Fibroblast of mammary gland (primary cell): ENCODE results near the gene RHOC.

Experiments used
- DNase-seq: peaks from one replicate; pipeline ENCODE4 v3.0.0-alpha.2; 2010; ENCODE audit warnings: low read depth
- H3K4me3 ChIP-seq: 2 replicates; pipeline ENCODE4 v1.5.1; 2011; ENCODE audit warnings: low read depth, mild to moderate bottlenecking, low read length, moderate library complexity; ENCODE audit not compliant: control insufficient read depth
- TF ChIP-seq, protein P1 (sequence below): conservative IDR thresholded peaks from 2 replicates; pipeline ENCODE4 v1.5.1; 2011; ENCODE audit warnings: low read depth, low read length, inconsistent platforms; ENCODE audit not compliant: control insufficient read depth, insufficient read depth

The RHOC gene

DNA sequence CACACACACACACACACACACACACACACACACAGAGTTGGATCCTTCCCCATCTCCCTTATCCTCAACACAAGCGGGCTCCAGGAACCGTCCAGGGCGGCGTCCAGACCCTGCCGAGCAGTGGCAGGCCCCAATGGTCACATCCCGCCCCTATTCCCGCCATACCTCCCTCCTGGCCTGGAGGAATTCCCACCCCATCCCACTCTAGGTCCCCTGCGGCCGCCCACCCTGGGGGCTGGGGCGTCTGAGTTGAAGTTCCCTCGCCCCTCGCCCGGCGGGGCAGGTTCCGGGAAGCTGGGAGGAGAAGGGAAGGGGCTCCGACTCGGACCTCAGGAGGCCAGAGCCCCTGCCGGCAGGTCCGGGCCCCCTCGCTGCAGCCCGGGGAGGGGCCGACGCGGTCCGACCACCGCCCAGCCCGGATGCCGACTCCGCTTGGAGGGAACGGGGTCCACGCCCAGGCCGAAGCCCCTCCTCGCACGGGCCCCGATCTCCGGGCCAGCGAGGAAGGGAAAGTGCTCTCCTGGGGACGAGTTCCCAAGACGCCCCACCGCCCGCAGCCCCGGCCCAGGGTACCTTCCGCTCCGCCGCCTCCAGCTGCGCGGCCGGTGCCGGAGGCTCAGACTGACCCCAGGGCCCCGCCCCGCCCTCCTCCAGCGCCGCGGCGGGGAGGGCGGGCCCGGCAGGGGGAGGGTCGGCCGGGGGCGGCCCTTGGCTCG is at the start of gene RHOC:
Gene RHOC (minus strand): TSS at position 623 of the 716 bp plus-strand sequence. CDS start 3,328 bp downstream, outside the sequence.
- peak; percentile 38 for DNase-seq
- TF ChIP-seq, protein P1, sequence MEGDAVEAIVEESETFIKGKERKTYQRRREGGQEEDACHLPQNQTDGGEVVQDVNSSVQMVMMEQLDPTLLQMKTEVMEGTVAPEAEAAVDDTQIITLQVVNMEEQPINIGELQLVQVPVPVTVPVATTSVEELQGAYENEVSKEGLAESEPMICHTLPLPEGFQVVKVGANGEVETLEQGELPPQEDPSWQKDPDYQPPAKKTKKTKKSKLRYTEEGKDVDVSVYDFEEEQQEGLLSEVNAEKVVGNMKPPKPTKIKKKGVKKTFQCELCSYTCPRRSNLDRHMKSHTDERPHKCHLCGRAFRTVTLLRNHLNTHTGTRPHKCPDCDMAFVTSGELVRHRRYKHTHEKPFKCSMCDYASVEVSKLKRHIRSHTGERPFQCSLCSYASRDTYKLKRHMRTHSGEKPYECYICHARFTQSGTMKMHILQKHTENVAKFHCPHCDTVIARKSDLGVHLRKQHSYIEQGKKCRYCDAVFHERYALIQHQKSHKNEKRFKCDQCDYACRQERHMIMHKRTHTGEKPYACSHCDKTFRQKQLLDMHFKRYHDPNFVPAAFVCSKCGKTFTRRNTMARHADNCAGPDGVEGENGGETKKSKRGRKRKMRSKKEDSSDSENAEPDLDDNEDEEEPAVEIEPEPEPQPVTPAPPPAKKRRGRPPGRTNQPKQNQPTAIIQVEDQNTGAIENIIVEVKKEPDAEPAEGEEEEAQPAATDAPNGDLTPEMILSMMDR, result no peak
- peak within 1 kb of the TSS; percentile 90 for H3K4me3 ChIP-seq

DNA sequence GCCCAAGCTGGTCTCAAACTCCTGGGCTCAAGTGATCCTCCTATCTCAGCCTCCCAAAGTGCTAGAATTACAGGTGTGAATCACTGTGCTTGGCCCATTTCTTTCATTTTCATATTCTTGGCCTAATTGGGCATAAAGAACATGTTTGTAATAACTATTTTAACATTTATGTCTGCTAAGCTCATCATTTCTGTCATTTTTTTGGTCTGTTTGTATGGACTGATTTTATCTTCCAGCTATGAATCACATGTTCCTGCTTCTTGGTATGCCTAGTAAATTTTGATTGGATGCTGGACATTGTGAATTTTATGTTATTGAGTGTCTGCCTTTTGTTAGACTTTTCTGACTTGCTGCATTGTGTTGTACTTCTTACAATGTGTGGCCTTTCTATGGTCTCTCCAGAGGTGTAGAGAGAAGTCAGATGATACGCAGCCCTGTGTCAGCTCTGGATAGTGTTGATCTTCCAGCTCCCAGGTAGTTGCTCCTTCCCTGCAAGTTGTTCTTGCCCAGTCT is 47.2 kb upstream of the RHOC start:
- TF ChIP-seq, protein P1, result no peak
- no peak for DNase-seq
- no peak overlapping the region for H3K4me3 ChIP-seq

DNA sequence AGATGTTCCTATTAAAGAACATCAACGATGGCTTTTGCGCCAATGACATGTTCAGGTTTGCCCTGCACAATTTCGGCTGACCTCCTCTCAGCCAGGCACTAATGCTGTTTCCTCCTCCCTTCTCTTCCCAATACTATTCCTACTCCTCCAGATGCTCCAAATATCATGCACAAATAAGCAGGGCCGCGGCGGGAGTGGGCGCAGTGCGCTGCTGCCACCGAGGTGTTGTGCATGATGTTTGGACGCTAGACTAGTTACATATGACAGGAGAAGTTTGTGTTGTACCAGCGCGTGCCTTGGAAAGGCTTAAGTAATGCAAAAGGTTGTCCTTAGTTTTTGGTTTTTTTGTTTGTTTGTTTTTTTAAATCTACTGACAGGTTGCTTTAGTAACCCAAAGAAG is 41.5 kb upstream of the RHOC start:
- H3K4me3 ChIP-seq, result no peak overlapping the region
- TF ChIP-seq, protein P1, result no peak
- DNase-seq, result no peak

DNA sequence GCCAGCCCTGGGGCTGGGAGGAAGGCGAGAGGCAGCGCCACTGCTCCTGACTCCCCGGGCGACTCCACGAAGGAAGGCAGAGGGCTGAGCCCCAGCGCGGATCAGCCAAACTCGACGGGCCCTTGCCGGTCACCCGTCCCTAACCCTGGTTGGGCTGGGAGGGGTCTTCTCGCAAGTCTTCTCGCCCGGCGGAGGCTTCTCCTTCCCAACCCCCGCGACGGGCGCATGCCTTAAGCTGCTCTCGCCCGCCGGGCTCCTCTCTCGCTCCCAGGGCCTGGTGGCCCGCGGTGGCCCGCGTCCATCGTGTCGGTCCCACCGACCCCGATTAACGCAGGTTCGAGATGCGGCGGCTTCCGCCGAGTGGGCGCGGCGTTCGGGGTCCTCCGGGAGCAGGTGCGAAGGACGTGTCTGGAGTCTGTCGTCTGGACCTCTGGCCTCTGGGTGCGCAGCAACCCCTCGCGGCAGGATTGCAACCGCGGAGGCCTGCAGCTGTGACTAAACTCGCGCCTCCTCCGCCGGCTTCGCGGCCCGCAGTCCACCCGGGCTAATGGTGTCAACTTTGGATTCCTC is 37.2 kb upstream of the RHOC start:
- TF ChIP-seq, protein P1, result peak; percentile 49
- peak; percentile 56 for DNase-seq

DNA sequence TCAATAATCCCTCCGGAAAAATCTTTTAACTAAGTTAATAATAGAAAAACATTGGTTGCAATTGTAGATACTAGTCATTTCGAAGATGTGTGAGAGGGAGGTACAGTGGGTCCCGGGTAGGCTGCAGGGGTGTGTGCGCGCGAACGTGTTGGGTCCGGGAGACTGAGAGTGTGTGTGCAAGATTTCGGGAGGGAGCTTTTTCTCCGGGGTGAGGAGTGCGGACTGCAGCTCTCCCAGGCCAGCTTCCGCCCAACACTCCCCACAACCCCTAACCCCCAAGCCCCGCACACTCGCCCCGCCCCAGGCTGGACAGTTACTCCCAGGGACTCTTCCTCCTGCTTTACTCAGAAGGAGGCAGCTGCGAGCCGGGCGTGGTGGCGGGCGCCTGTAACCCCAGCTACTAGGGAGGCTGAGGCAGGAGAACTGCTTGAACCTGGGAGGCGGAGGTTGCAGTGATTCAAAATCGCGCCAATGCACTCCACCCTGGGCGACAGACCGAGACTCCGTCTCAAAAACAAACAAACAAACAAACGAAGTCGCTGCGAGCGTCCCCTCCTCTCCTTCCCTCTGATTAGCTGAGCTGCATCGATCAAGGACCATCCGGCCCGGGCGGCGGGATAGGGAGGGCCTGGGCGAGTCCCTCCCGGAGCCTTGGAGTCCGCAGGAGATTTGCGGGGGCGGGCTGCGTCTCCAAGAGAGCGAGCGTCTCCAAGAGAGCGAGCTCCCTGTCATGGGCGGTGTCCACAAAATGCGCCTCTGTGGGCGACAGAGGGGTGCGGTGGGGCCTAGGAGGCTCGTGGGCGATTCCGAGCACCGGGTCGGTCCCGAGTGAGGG is 36.5 kb upstream of the RHOC start:
- H3K4me3 ChIP-seq, result peak overlapping the region; percentile 42
- peak; percentile 38 for DNase-seq

More for the DNA sequence above, 37.2 kb upstream of the RHOC start:
- H3K4me3 ChIP-seq, result peak overlapping the region; percentile 42

DNA sequence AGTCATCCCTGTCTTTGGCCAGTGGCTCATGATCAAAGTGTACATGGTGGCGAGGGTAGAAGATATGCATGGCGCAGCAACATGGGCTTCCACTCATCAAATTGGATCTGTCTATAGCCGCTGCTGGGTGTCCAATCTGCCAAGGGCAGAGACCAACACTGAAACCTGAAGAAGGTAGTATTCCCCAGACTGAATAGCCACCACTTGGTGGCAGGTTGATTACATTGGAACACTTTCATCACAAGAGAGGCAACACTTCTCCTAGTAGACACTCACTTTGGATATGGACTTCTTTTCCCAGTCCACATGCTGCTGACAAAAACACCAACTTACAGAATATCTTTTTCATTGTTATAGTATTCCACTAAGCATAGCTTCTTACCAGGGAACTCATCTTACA is 30.6 kb upstream of the RHOC start:
- no peak overlapping the region for H3K4me3 ChIP-seq
- TF ChIP-seq, protein P1, result no peak
- DNase-seq, result no peak

More for the DNA sequence above, 36.5 kb upstream of the RHOC start:
- TF ChIP-seq, protein P1, result no peak
